GM18868 (cell line): ENCODE results near the gene HPSE2.
"Not testable (repeated sequence)": the region's sequence is repeated elsewhere in the genome, so short reads cannot be mapped to it uniquely, and the experiment has no call there.

Experiments
- ATAC-seq: cut with Tn5 transposase; IDR thresholded peaks from one replicate; pipeline ENCODE4 v1.9.1; 2021; ENCODE audit warnings: mild to moderate bottlenecking, moderate library complexity; ENCODE audit not compliant: unreplicated experiment

Gene HPSE2

DNA sequence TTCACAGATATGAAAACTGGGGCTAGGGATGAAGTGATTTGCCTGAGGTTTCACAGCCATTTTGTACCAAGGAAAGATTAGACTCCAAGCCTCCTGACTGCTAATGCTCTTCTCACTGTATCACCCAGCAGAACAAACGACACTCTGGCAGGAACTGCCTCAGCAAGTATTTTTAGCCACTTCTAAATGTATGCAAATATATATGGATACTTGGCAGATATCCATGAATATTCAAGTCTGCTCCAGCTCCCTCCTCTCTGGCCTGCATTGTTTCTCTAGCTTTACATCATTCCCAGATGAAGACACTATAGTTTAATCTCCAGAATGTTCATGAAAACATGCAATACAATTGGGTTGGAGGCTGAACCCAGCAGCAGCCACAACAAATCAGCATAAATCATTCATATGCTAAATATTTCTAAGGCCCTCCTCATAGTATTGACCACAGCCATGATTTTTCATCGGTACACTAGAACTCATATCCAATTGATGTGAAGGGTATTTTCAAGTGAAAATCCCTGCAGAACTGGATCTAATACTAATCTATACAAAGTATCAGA lies 65.5 kb downstream of the HPSE2 start:
- ATAC-seq, result no peak

DNA sequence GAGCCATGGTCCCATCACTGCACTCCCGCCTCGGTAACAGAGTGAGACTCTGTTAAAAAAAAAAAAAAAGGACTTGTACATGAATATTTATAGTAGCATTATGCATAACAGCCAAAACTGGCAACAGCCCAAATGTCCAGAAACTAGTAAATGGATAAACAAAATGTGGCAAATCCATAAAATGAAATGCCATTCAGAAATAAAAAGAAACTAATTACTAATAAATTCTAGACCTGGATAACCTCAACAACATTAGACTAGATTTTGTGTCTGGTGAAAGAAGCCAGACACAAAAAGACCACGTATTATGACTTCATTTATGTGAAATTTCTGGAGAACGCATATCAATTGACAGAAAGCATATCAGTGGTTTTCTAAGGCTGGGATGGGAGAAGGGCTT lies 74.5 kb downstream of the HPSE2 start:
- ATAC-seq, result no peak

DNA sequence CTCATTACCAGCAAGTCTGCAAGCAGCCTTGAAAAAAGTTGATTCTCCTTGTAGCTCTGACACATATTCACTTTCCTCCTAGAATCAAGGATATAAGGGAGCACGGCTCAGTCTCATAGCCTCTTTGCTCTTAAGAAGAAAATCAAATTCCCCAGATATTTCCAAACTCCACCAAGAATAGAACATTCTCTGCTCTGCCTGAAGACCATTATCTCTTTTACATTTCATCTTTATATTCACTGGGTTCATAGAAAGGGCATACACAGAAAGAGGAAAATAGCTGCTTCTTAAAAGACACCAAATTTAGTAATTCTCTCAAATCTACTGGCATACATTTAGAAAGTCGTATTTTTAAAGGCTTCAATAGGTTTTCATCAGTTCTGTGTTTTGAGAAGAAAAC lies 92.0 kb downstream of the HPSE2 start:
- no peak for ATAC-seq

DNA sequence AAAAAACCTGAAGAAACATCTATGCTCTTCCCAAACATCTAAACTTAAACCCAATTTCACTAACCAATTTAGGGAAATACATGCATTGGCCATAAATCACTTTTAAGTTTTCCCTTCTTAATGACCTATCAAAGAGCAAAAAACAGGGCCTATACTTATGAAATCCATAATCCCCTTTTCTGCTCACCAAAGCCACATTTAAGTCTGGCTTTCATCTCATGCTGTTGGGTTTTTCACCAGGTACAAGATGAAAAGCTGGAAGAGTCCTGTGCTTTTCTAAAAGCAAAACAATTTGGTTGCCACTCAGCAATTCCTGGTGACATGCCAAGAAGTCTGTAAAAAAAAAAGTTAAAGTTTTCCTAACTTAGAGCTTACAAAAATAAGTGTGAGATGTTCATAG lies 92.6 kb downstream of the HPSE2 start:
- ATAC-seq, result no peak

DNA sequence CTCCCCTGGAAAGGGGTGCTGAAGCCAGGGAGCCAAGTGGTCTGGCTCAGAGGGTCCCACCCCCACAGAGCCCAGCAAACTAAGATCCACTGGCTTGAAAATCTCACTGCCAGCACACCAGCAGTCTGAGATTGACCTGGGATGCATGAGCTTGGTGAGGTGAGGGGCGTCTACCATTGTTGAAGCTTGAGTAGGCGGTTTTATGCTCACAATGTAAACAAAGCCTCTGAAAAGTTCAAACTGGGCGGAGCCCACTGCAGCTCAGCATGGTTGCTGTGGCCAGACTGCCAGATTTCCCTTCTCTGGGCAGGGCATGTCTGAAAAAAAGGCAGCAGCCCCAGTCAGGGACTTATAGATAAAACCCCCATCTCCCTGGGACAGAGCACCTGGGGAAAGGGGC lies 102.8 kb downstream of the HPSE2 start:
- not testable (repeated sequence) for ATAC-seq

DNA sequence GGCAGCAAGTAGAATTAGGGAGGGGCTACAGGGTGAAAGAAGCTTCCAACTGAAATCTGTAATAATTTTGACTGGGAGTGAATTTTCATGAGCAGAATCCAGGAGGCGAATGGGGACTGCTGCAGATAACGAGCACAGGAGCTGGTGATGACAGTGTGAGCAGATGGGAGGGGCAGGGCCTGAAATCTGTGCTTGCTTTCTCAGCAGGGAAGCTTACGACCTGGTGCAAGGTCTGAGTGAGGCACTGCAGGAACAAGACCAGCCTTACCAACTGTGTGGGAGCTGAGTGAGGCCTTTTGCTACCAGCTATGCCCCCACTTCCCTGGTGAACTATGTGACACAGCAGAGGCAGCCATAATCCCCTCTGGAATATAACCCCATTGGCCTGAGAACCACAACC lies 109.8 kb downstream of the HPSE2 start:
- ATAC-seq, result no peak

DNA sequence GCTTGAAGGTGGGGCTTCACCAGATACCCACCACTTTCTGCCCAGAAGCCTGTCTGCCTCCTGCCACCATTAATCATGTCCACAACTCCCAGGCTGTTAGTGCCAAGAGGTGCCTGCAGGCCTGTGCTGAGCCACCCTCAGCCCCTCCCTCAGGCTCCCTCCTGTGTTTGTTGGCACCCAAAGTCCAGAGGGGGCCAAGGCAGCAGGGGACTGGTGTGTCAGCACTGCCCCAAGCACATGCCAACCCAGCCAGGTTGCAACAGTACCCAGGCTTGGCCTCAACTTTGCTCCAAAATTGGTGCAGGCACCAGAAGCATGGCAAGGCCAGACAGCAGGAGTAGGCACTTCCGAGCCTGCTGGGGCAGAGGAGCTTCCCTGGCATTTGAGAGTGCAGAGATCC lies 111.3 kb downstream of the HPSE2 start:
- ATAC-seq, result no peak

DNA sequence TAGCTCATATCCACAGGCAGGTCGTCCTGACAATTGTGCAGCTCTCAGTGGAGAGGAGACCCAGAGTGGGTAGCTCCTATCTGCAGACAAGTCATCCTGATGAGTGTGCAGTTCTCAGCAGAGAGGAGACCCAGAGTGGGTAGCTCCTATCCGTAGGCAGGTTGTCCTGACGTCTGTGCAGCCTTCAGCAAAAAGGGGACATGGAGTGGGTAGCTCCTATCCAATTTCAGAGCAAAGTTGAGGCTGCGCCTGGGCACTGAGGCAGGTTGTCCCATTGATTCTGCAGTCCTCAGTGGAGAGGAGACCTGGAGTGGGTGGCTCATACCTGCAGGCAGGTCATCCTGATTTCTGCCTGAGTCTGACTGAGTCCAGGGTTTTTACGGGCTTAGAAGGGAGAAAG lies 111.8 kb downstream of the HPSE2 start:
- no peak for ATAC-seq

DNA sequence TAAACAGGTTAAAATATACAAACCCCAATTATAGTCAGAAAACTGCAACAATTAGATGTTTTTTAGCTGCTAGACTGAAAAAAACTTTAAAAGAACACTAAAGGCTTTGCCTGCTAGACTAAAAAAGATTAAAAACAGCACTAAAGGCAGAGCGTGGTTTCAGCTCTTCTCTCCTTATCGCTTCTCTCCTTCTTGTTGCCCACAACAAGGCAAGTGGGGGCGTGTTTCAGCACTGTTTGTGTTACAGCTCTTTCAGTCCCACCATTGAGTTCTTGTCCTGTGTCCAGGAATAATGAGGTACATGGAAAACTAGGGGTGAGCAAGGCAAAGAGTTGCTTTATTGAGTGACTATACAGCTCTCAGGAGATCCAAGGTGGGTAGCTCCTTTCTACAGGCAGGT lies 112.3 kb downstream of the HPSE2 start:
- ATAC-seq, result no peak

DNA sequence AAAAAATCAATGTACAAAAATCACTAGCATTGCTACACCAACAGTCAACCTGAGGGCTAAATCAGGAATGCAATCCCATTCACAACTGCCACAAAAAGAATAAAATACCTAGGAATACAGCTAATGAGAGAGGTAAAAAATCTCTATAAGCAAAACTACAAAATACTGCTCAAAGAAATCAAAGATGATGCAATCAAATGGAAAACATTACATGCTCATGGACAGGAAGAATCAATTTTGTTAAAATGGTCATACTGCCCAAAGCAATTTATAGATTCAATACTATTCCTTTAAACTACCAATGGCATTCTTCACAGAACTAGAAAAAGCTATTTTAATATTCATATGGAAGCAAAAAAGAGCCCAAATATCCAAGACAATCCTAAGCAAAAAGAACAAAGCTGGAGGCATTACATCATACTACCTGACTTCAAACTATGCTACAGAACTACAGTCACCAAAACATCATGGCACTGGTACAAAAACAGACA lies 116.3 kb downstream of the HPSE2 start:
- no peak for ATAC-seq

DNA sequence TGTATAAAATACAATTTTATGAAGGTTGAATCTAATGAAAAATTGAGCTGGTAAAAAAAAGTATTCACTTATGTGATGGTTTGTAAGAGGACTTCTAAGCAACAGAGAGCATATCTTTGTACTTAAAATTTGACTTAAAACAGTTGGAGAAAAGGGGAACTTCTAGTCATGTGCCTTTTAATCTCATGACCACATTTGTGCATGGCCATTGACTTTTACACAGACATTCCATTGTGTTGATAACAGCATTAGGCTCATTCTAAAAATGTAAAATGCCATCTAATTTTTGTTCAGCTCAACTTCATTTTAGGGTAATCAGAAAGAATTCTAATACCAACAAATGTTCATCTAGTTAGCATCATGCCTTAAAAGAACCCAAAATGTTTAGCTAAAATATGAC lies 119.9 kb downstream of the HPSE2 start:
- no peak for ATAC-seq

DNA sequence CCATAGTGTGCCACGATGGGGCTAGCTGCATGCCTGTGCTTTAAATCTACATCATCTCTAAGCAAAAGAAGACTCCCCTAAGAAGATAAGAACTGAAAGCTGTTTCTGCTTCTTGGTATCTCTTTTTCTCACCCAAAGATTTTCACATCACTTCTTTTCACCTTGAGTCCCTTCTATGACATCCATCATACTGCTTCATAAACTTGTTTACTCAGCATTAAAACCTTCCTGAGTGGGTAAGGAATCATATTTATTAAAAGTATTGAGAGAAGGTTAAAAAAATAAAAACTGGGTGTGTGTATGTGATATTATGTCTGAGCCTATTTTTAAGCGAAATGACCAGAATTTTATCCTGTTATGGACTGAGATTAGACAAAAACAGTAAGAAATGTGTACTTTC lies 150.3 kb downstream of the HPSE2 start:
- ATAC-seq, result no peak

DNA sequence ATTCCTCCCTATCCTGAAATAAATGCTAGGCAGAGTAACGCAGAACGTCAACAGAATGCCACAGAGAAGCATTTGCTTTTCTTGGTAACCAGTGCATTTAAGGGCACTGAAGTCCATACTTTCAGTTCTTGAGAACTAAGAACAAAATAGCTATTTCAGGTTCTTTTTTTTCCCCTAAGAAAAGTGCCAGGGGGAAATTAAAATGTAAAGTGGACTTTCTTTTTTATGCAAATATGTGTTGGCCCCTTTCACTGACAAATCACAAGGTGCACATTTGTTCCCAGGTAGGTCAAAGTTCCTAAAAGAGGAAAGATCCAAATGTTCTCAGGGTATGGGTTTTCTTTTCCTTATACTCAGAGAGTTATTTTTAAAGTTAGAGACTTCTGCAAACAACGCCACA lies 151.5 kb downstream of the HPSE2 start:
- ATAC-seq, result no peak

DNA sequence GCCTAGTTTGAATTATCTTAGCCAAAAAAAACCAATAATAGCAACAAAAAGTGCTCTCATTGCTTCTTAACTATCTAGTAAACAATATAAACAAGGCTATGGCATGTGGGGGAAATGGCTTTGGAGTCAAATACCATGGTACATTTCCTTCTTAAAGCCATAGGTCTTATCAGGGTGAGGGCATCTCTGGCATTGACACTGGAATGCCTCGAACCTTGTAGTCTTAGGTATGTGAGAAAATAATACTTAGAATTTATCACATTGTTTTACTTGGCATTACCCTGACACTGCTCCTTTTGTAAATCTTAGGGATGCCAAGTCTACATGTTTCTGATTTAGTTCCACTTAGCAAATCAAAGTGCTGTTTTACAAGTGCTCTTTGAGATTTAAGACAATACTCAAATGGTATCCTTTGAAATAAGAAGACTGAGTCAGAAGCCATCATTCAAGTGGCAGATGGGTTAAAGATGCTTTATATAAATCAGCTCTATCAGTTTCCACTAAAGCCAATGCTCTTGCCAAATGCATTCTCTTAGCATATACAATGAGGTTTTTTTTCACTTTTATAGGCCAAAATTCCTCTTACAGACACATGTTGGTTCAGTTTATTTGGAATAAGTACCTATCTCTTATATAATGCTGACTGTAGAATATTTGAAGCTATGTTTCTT lies 155.2 kb downstream of the HPSE2 start:
- ATAC-seq, result no peak

DNA sequence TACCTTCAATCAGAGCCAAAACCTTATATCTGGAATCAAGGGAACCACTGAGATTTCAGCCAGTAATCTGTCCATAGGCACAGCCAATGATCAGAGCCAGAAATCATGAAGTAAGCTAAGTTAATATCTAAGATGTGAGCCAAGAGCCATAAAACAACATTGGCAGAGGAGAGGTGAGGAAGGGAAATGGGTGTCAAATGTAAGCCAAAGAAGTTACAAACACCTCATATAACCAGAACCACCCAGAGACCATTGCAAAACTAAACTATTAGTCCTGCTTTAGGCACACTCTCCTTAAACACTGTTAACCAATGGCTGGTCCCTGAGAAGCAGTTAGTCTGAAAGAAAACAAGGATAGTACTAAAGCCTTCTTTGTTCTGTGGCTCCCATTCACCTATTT lies 173.1 kb downstream of the HPSE2 start:
- ATAC-seq, result no peak

DNA sequence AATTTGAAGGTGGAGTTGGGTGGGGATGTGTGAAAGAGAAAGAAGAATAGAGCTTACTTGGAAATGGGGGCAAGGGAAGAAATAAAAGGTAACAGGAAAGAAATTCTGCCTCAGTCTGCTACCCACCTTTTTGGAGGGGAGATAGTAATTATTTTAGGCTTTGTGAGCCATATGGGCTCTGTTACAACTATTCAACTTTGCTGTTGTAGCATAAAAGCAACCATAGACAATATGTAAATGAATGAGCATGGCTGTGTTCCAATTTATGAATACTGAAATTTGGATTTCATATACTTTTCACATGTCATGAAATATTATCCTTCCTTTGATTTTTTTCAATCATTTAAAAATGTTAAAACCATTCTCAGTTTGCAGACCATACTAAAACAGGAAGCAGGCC lies 176.9 kb downstream of the HPSE2 start:
- no peak for ATAC-seq

DNA sequence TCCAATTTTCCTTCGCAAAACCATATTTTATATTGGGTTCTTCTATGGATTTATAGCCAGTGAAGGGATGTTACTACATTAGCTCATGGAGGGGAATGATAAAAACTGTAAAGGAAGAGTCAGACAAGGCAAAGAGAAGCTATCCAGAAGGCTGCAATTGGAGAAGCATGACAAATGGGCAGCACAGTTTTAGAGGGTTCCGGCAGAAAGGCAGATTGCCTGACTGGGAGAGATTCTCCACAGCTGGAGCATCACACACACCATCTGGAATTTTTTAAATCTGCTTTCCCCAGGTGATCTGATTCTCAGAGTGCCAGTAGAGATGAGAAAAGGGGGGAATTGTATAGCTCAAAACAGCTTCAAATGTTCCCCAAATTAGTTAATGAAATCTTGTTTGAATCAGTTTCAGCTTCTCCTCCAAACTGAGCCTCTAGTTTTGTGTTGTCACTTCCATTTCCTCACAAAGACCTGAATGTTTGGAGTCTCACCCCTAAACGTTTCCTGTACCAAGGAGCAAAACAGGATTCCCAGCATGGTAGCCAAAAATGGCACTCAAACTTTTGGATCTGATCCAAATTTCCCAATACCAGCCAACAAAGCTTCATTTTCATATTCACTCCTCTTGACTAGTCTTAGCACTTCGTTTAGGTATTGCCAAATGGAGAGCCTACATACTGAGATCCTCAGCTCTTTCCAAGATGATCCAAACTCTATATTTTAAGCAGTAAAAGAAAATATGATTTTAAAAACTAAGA lies 177.5 kb downstream of the HPSE2 start:
- ATAC-seq, result no peak

DNA sequence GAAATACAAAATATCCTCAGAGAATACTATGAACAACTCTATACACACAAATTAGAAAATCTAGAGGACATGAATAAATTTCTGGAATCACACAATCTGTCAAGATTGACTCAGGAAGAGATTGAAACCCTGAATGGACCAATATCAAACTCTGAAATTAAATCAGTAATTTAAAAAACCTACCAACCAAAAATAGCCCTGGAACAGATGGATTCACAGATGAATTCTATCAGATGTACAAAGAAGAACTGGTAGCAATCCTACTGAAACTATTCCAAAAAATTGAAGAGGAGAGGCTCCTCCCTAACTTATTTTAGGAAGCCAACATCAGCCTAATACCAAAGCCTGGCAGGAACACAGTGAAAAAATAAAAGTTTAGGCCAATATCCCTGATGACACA lies 190.0 kb downstream of the HPSE2 start:
- ATAC-seq, result no peak

DNA sequence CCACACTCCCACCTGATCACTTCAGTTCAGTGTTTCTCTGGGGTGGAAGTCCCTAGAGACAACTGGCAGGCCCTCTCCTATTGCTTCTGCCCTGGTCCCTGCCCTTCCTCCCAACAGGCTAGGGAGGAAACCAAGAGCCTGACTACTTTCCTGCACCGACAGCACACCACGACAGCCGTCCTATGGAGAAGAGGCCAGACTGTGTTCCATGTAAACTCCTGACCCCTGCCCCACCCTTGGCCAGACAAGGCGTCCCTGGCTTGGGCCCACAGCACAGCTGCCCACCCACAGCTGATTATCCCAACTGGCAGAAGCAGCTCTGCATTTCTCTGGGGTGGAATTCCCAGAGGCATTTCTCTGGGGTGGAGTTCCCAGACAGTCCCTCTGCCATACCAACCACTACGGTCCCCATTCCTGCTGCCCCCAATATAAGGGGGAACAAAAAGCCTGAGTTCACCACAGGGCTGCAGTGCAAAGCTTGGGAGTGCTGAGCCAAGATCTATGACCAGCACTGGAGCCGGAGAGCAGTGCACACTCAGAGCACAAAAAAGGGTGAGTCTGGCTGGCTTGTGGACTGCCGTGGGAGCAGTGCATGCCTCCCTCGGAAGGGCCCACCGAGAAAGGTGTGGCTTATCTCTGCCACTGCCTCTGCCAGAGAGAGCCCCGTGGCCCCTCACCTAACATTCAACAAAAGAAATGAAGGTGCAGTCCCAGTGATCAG lies 193.4 kb downstream of the HPSE2 start:
- ATAC-seq, result no peak

DNA sequence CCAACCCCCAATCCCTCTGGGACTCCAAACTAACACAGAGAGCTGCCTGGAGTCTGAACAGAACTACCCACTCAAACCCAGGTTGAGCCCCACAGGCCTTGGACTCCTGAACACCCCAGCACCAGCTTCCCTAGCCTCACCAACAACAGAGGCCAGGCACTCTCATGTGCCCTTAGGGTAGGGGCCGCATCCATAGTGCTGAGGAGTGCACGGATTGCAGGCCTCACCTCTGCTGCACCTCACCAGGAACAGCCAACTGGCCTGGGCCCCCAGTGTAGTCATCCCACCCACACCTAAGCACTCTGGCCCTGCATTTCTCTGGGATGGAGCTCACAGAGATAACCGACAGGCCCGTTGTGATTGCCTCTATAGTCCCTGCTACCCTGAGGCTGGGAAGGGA lies 194.2 kb downstream of the HPSE2 start:
- no peak for ATAC-seq

DNA sequence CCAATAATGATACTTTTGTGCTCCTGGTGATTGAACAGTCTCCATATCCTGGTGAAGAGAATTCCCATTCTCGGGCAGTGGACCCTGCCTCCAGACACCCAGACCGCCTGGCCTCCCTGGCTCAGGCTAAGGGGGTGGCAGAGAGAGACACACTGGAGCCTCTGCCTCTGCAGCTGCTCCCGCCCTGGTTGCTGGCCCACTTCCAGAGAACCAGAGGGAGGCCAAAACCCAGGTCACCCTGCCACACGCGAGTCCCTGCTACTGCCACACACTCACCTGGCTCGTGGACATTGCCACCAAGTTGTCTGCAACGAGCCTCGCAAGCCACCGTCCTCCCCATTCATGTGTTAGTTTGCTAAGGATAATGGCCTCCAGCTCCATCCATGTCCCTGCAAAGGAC lies 221.8 kb downstream of the HPSE2 start:
- ATAC-seq, result no peak

DNA sequence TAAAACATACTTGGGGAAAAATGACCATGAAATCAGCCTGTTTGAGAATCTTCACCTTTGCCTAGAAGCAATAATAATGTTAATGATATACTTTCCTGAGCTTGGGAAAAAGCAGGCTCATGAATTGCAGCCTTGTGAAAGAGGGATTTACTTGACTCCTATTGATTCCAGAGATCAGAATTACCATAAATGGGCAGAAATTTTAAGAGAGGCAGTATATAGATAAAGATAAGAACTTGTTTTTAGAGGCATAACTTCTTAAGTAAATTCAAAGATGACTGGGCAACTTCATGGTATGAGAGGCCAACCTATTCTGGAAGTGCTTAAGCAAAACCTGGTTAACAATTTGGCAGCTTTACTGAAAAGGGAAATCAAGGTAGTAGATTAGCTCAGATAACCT lies 225.4 kb downstream of the HPSE2 start:
- ATAC-seq, result no peak
